Activated naive CD8-positive, alpha-beta T cell (primary cell): Measurements from ENCODE around the gene WDSUB1.

Experiments used
- H3K27ac Mint-ChIP-seq: one replicate; pipeline ENCODE4 v1.8.0; 2021; ENCODE audit warnings: mixed read lengths
- H3K27me3 Mint-ChIP-seq: one replicate; pipeline ENCODE4 v1.8.0; 2021; ENCODE audit warnings: mixed read lengths
- H3K36me3 Mint-ChIP-seq: one replicate; pipeline ENCODE4 v1.8.0; 2021; ENCODE audit warnings: mixed read lengths
- H3K4me1 Mint-ChIP-seq: one replicate; pipeline ENCODE4 v1.8.0; 2021; ENCODE audit warnings: low read depth, mixed read lengths
- H3K4me3 Mint-ChIP-seq: one replicate; pipeline ENCODE4 v1.8.0; 2021; ENCODE audit warnings: mild to moderate bottlenecking, mixed read lengths
- H3K9me3 Mint-ChIP-seq: one replicate; pipeline ENCODE4 v1.8.0; 2021; ENCODE audit warnings: low read depth, mixed read lengths

The WDSUB1 gene

DNA sequence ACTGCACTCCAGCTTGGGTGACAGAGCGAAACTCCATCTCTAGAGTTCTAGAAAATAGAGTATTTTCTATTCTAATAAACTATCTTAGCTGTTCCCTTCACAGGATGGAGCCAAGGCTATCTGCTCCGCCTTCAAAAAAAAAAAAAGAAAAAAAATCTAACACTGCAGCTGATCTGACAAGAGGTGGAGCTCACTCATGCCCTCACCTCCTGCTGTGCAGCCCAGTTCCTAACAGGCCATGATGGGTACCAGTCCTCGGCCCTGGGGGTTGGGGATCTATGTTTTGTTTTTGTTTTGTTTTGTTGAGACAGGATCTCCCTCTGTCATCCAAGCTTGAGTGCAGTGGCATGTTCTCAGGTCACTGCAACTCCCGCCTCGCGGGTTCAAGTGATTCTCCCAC is 3.0 kb downstream of the WDSUB1 start:
- peaks cover 24% of the 10 kb centered on the region for H3K4me1 Mint-ChIP-seq
- no peak overlapping the region for H3K27ac Mint-ChIP-seq
- no peaks in the 10 kb centered on the region for H3K9me3 Mint-ChIP-seq
- no peaks in the 10 kb centered on the region for H3K27me3 Mint-ChIP-seq
- no peak overlapping the region for H3K4me3 Mint-ChIP-seq
- peaks cover 6% of the 10 kb centered on the region for H3K36me3 Mint-ChIP-seq

DNA sequence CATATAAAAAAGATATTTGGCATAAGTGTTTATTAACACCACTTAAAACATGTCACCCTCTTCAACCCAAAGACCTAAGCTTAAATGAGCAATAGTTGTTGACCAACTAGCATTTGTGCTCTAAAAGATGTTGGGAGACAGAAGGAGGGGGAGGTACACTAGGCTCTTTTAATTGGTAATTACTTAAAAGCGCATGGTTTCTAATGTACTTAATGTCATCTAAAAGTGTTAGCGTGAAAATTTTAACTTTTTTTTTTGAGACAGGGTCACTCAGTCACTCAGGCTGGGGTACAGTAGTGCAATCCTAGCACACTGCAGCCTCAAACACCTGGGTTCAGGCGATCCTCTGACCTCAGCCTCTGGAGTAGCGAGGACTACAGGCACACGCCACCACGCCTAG is 5.5 kb downstream of the WDSUB1 start:
- H3K27me3 Mint-ChIP-seq, result no peaks in the 10 kb centered on the region
- no peaks in the 10 kb centered on the region for H3K9me3 Mint-ChIP-seq
- peaks cover 10% of the 10 kb centered on the region for H3K36me3 Mint-ChIP-seq
- peaks cover 16% of the 10 kb centered on the region for H3K4me1 Mint-ChIP-seq
- H3K27ac Mint-ChIP-seq, result no peak overlapping the region
- H3K4me3 Mint-ChIP-seq, result no peak overlapping the region

DNA sequence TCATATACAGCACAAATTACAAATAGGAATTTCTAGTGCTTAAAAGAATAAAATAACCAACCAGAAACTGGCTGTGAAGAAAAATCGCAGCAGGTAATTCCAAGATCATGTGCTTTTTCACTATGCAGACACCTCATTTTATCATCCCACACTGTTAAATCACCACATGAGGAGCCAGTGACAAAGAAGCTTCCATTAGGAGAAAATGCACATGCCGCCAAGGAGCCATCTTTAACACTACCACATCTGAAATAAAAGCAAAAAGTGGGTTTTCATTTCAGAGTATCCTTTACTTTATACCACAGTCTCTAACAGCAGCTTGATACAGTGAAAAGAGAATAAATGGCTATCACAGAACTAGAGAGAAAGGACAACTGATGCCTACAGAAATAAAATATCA is 6.8 kb downstream of the WDSUB1 start:
- Mint-ChIP-seq H3K27ac (no peak overlapping the region), H3K36me3 (peaks cover 12% of the 10 kb centered on the region), H3K9me3 (no peaks in the 10 kb centered on the region), H3K4me1 (peaks cover 8% of the 10 kb centered on the region), H3K27me3 (no peaks in the 10 kb centered on the region), H3K4me3 (no peak overlapping the region)

DNA sequence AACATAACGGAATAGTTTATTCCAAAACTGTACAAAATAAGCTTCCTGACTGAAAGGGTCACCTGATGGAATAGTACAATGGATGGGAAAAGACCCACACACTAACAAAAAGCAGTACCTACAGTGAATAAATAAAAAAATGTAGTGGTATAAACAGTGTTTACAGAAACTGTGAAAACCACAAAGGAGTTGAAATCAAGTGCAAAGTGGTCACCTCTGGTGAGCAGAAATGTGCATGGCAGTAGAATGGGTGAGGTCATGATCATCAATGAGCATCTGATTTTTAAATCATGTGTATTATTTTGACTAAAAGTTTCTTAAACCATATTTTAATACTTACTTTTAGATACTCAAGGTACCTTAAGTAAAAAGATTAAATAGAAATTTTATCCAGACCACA is 11.4 kb downstream of the WDSUB1 start:
- H3K27me3 Mint-ChIP-seq, result no peaks in the 10 kb centered on the region
- H3K36me3 Mint-ChIP-seq, result peaks cover 20% of the 10 kb centered on the region
- no peak overlapping the region for H3K27ac Mint-ChIP-seq

GRCh38 chr2:159272156-159272555 is 14.3 kb downstream of the WDSUB1 start:
- peaks cover 2% of the 10 kb centered on the region for H3K4me1 Mint-ChIP-seq
- H3K27ac Mint-ChIP-seq, result no peak overlapping the region
- no peaks in the 10 kb centered on the region for H3K27me3 Mint-ChIP-seq
- H3K36me3 Mint-ChIP-seq, result peaks cover 20% of the 10 kb centered on the region
- H3K9me3 Mint-ChIP-seq, result no peaks in the 10 kb centered on the region
- H3K4me3 Mint-ChIP-seq, result no peak overlapping the region

More for the DNA sequence above, 11.4 kb downstream of the WDSUB1 start:
- no peak overlapping the region for H3K4me3 Mint-ChIP-seq
- no peaks in the 10 kb centered on the region for H3K9me3 Mint-ChIP-seq
- H3K4me1 Mint-ChIP-seq, result no peaks in the 10 kb centered on the region

DNA sequence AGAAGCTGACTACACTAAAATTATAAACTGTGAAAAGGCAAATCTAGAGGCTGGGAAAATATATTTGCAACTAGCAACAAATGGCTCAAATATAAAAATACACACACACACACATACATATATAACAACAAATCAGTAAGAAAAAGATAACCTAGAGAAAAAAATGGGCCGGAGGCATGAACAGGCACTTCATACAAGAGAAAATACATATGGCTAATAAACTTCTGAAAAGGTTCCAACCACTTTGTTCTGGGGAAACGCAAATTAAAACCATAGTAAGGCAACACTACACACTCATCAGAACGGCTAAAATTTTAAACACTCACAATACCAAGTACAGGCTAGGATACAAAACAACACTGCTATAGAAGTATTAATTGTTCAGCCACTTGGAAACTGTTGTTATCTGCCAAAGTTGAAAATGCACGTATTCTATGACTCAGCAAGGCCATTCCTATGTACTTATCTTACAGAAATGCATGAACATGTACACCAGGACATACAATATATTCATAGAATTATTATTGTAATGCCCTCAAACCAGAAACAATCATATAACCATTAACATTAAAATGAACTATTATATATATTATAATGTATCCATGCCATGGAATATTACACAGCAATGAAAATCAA is 15.6 kb downstream of the WDSUB1 start:
- Mint-ChIP-seq H3K4me1 (peaks cover 2% of the 10 kb centered on the region), H3K36me3 (peaks cover 18% of the 10 kb centered on the region)

DNA sequence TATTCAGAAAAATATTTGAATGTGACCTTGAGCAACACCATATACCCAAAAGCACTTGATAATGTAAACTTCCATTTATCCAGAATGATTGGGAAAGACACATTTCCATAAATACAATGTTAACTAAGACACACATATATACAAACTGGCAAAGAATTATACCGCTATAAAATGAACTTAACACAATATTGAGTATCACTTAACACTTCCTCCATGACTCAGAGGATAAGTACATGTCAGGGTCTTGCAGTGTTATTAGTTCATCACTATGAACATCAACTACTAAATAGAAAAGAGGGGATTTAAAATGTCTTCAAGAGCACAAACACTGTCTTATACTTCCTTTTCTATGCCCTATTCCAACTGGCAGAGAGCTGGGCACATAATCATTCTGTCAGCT is 18.6 kb downstream of the WDSUB1 start:
- Mint-ChIP-seq H3K9me3 (no peaks in the 10 kb centered on the region), H3K4me1 (peaks cover 2% of the 10 kb centered on the region), H3K27ac (no peak overlapping the region), H3K4me3 (no peak overlapping the region), H3K27me3 (no peaks in the 10 kb centered on the region), H3K36me3 (peaks cover 20% of the 10 kb centered on the region)

More for the DNA sequence above, 15.6 kb downstream of the WDSUB1 start:
- Mint-ChIP-seq H3K27me3 (no peaks in the 10 kb centered on the region), H3K9me3 (no peaks in the 10 kb centered on the region), H3K4me3 (no peak overlapping the region), H3K27ac (no peak overlapping the region)

- no peaks in the 10 kb centered on the region for H3K27me3 Mint-ChIP-seq
- H3K9me3 Mint-ChIP-seq, result no peaks in the 10 kb centered on the region
- H3K36me3 Mint-ChIP-seq, result peaks cover 28% of the 10 kb centered on the region
- H3K4me3 Mint-ChIP-seq, result no peak overlapping the region
- no peak overlapping the region for H3K27ac Mint-ChIP-seq
- peaks cover 2% of the 10 kb centered on the region for H3K4me1 Mint-ChIP-seq
Observed at GRCh38 chr2:159266554-159266953, 19.9 kb downstream of the WDSUB1 start.

GRCh38 chr2:159265171-159265576 is 21.3 kb downstream of the WDSUB1 start:
- Mint-ChIP-seq H3K4me1 (peaks cover 2% of the 10 kb centered on the region), H3K27ac (no peak overlapping the region), H3K4me3 (no peak overlapping the region), H3K9me3 (no peaks in the 10 kb centered on the region), H3K36me3 (peaks cover 19% of the 10 kb centered on the region), H3K27me3 (no peaks in the 10 kb centered on the region)

GRCh38 chr2:159262904-159263303 is 23.6 kb downstream of the WDSUB1 start:
- H3K4me1 Mint-ChIP-seq, result no peaks in the 10 kb centered on the region
- H3K27ac Mint-ChIP-seq, result no peak overlapping the region
- no peaks in the 10 kb centered on the region for H3K9me3 Mint-ChIP-seq
- no peaks in the 10 kb centered on the region for H3K27me3 Mint-ChIP-seq
- H3K4me3 Mint-ChIP-seq, result no peak overlapping the region
- peaks cover 14% of the 10 kb centered on the region for H3K36me3 Mint-ChIP-seq

DNA sequence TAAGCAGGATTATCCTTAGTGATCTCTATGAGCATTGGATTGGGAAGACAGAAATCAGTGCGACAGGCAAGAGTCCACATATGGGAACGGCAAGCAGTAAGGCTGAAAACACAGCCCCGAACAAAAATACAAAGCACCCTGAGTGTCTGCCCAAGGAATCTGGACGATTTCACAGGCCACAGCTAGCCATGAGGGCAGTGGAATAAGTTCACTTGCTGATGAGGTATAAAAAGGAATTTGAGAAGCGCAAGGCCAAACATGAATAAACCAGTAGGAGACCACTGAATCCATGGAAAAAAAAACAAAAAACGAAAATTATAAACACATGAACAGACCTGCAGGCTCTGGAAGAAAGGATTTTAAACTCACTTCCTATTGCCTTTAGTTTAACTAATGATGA is 24.3 kb downstream of the WDSUB1 start:
- Mint-ChIP-seq H3K27ac (no peak overlapping the region), H3K4me1 (no peaks in the 10 kb centered on the region), H3K4me3 (no peak overlapping the region), H3K9me3 (no peaks in the 10 kb centered on the region), H3K27me3 (no peaks in the 10 kb centered on the region), H3K36me3 (peaks cover 14% of the 10 kb centered on the region)

- Mint-ChIP-seq H3K9me3 (no peaks in the 10 kb centered on the region), H3K27me3 (no peaks in the 10 kb centered on the region)
Observed at GRCh38 chr2:159256159-159256558, 30.3 kb downstream of the WDSUB1 start.

DNA sequence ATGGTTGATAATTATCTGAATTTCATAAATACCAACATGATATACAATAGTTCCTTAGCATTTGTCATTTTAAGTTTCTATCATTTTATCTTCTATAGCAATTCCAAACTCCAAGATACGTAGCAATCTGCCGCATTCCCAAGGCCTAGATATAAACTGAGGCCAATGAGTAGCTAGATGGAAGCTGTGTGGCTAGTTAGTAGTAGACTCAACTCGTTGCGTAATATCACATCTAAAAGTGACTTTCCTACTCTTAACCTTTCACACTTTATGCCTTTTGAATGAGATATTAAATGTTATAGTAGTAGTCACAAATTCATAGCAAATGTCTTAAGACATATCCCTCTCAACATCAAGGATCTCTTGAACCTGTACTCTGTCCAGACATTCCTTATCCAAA is 33.6 kb downstream of the WDSUB1 start:
- H3K27ac Mint-ChIP-seq, result no peak overlapping the region
- H3K27me3 Mint-ChIP-seq, result no peaks in the 10 kb centered on the region
- no peak overlapping the region for H3K4me3 Mint-ChIP-seq
- peaks cover 18% of the 10 kb centered on the region for H3K36me3 Mint-ChIP-seq
- H3K9me3 Mint-ChIP-seq, result no peaks in the 10 kb centered on the region
- H3K4me1 Mint-ChIP-seq, result peaks cover 11% of the 10 kb centered on the region

More at GRCh38 chr2:159256159-159256558, 30.3 kb downstream of the WDSUB1 start:
- peaks cover 13% of the 10 kb centered on the region for H3K36me3 Mint-ChIP-seq
- no peak overlapping the region for H3K27ac Mint-ChIP-seq
- H3K4me1 Mint-ChIP-seq, result no peaks in the 10 kb centered on the region
- H3K4me3 Mint-ChIP-seq, result no peak overlapping the region

DNA sequence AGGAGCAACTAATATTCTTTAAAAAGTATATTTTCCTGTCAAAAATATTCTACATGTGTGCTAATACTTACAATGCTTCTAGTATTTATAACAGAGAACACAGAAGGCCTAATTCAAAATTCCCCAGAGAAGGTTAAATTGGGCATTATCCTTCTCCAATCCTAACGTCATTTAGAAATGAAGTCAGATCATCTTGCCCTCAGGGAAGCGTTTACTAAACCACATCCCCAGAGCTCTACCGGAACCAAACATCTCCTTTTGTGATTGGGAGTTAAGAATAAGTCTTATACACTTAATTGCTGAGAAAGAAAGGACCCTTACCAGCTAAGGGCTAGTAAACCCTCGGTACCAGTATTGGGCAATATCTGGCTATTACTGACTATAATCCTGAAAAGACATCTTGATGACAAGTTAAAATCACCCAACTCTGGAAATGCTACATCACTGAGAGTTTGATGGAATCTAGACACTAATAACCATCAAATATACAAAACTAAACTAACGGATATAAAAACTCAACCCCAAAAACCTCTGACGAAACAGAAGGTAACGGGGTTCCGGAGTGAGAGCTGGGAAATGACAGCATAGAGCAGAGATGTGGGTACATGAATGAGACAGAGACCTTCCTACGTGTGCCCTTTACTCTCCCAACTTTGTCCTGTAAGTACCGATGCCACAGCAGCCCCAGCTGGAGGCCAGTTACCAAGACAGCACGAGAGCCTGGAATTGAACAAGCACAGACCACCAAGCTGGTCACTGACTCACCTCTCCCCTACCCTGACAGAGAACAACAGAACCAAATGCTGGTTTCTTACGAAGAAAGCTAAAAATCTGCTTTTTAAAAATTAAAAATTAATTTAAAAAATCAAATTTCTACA is 35.0 kb downstream of the WDSUB1 start:
- Mint-ChIP-seq H3K36me3 (peaks cover 29% of the 10 kb centered on the region), H3K27me3 (no peaks in the 10 kb centered on the region), H3K4me1 (peaks cover 11% of the 10 kb centered on the region), H3K4me3 (no peak overlapping the region), H3K9me3 (no peaks in the 10 kb centered on the region), H3K27ac (no peak overlapping the region)

GRCh38 chr2:159249990-159250715 is 36.4 kb downstream of the WDSUB1 start:
- no peaks in the 10 kb centered on the region for H3K27me3 Mint-ChIP-seq
- peaks cover 11% of the 10 kb centered on the region for H3K4me1 Mint-ChIP-seq
- H3K4me3 Mint-ChIP-seq, result no peak overlapping the region
- no peak overlapping the region for H3K27ac Mint-ChIP-seq
- H3K9me3 Mint-ChIP-seq, result no peaks in the 10 kb centered on the region
- peaks cover 33% of the 10 kb centered on the region for H3K36me3 Mint-ChIP-seq
